Measurements from ENCODE around the gene CACNA1S. TPM values are rescaled to one million over a fixed set of nuclear protein-coding genes. Genes with fewer than 3 reads are reported as not detected.

Gene CACNA1S
- total and polyA plus RNA-seq, 2 of the 13 experiments (the other 11 are each of a cell fraction or from before 2014, with no cell fraction given) = not detected

DNA sequence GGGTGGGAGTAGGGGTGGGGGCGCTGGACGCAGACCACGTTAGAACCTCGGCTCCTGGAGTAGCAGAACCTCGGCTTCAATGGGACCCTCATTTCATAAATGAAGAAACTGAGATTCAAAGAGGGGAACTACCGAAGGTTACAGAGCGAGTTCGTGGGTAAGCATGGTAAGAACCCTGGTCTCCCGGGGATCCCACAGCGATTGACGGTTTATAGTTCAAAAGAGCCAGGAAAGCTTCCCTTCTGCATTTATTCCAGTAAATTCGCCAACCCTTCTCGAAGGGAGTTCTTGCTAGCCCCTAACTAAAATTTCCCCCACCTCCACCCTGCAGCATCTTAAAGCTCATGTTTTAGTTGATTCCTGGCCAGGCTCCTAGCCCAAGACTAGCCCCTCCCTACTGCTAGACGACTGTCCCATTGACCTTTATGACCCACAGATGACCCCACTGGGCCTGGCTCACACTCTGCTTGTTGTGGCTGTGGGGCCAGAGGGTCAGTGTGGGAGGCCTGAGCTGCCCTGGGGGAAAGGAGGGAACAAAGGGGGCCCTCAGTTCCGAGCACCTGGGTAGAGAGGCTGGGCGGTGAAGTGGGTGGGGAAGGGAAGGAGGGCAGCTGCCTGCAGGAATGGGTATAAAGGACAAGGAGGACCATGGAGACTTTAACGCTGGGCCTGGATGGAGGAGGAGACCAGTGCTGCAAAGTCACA, 88.2 kb downstream of the CACNA1S start (continued):
- TF ChIP-seq PATZ1 (CRISPR knock-in tag; IDR thresholded peaks at IDR 0.05) = peak; percentile 75
- no peak for TF ChIP-seq ZNF496 (CRISPR knock-in tag; IDR thresholded peaks at IDR 0.05; ENCODE audit: insufficient replicate concordance)

DNA sequence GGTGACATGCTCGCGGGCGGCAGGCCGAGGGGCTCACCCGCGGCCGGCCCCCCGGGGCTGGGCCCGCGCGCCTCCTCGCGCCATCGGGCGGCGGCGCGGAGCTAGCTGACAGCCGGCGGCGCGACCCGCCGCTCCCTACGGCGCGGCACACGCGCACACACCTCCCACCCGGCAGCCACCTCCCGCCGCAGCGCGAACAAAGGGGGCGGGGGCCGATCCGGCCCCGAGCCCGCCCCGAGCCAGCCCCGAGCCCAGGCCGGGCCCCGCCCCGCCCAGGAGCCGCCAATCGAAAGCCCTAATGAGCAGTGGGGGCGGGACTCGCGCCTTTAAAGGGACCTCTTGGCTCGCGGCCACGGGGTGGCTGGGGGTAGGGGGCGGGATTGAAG, 88.7 kb downstream of the CACNA1S start, which contains the start of gene KIF21B:
Gene KIF21B, minus strand, starts transcription at position 198 of the 386 bp plus-strand sequence. CDS start 331 bp downstream, outside the sequence.
- H3K9me3 ChIP-seq (ENCODE audit: low read length) = no peaks in the 10 kb centered on the region
- H3K4me3 ChIP-seq (replicated peaks in 1 of 3; ENCODE audit: insufficient read depth in 1 of 3, low read depth in 2 of 3, low read length in 3 of 3) = peak within 1 kb of the TSS; percentile 40 to 68 (median 55); a peak in 5 of 6 replicates
- TF ChIP-seq, protein P1, sequence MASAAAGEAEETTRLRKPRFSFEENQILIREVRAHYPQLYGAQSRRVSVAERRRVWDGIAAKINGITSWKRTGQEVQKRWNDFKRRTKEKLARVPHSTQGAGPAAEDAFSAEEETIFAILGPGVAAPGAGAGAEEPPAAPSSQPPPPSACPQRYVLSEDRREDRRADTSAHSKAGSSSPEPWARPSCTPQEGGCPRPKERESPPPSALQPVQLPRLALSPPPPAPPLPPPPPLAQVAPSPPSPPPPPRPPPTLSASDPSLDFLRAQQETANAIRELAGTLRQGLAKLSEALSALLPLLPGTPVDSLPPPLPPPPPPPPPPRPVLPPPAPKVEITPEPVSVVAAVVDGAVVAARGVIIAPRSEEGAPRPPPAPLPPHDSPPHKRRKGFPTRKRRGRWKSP (CRISPR knock-in tag; IDR thresholded peaks at IDR 0.05) = no peak
- TF ChIP-seq, protein P2, sequence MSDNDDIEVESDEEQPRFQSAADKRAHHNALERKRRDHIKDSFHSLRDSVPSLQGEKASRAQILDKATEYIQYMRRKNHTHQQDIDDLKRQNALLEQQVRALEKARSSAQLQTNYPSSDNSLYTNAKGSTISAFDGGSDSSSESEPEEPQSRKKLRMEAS (IDR thresholded peaks at IDR 0.05) = peak; percentile 55; the same call in 1 of the 2 replicates
- TF ChIP-seq SAP130 (CRISPR knock-in tag; IDR thresholded peaks at IDR 0.05; ENCODE audit: low read depth) (peak; percentile 30; the same call in 1 of the 2 replicates), RFX3 (CRISPR knock-in tag; IDR thresholded peaks at IDR 0.05) (no peak), HNRNPLL (IDR thresholded peaks at IDR 0.05; ENCODE audit: low read depth, low read length, poor library complexity, severe bottlenecking) (peak; percentile 20), SRF (IDR thresholded peaks at IDR 0.05; ENCODE audit: low read depth, low read length) (peak; percentile 69; the same call in 1 of the 2 replicates), SP2 (CRISPR knock-in tag; IDR thresholded peaks at IDR 0.05) (0 out of 2 replicates have a peak, but pooled peaks have one; percentile 9), MXI1 (IDR thresholded peaks at IDR 0.05; ENCODE audit: borderline replicate concordance, low read depth, low read length) (peak; percentile 56; the same call in 1 of the 3 replicates)
- ATAC-seq (peak; percentile 86), DNase-seq (ENCODE audit: low spot score) (peak; percentile 42), FAIRE-seq (no peak)
- no peak within 1 kb of the TSS for H2AFZ ChIP-seq (ENCODE audit: low read length)
- peak within 1 kb of the TSS; percentile 78 for H3K4me2 ChIP-seq (ENCODE audit: low read depth, low read length)
- H3K4me1 ChIP-seq (ENCODE audit: insufficient read depth, low read length) = peaks cover 56% of the 10 kb centered on the region
- ChIA-PET POLR2A (no interaction called here), CTCF (ENCODE audit: low intra/inter-chr PET ratio, low total read pairs) (no interaction called here)
- peaks cover 7 to 39% of the 10 kb centered on the region in 2 experiments; a peak in 4 of 5 replicates for H3K27me3 ChIP-seq (ENCODE audit: control insufficient read depth in 1 of 2, insufficient read depth in 2 of 2, low read length in 2 of 2)
- no TSS peak for BruUV-seq (replicated peaks)
- intact Hi-C loops (cut with micrococcal nuclease; ENCODE audit: unreplicated experiment) (loop anchor here (5.0 kb wide), 1 partner anchor 131 kb away; the partner anchor contains the start of gene INAVA), in situ Hi-C loops (cut with HindIII; ENCODE audit: extremely low pct_ligation_motif_present, low pct_unique_long_range_greater_than_20kb) (no loop called here)
- no peaks in the 10 kb centered on the region for H3K36me3 ChIP-seq (replicated peaks in 1 of 2; ENCODE audit: control insufficient read depth in 1 of 2, insufficient read depth in 2 of 2, low read length in 2 of 2)
- no CpG with 5 or more reads among the region's 53 CpGs for WGBS (ENCODE audit: low lambda C conversion rate)
- H3K9ac ChIP-seq (ENCODE audit: insufficient read depth, low read depth, low read length) = no peak within 1 kb of the TSS
- no peaks in the 10 kb centered on the region for H3K79me2 ChIP-seq (ENCODE audit: insufficient read depth, low read length)
- H3K27ac ChIP-seq (ENCODE audit: extremely low read length, insufficient read depth, low read length) = no peak within 1 kb of the TSS
- no peaks in the 10 kb centered on the region for H4K20me1 ChIP-seq (ENCODE audit: insufficient read depth, low read length)
